Activated gamma-delta T cell treated with anti-CD3 and anti-CD28 coated beads, Interleukin-2, amount 50 U/mL, for 16 hours (primary cell): ENCODE results near the gene NOL9.
"Not testable (repeated sequence)": the region's sequence is repeated elsewhere in the genome, so short reads cannot be mapped to it uniquely, and the experiment has no call there.

Source experiments
- DNase-seq: peaks from one replicate; pipeline ENCODE4 v3.0.0-alpha.2; 2020; ENCODE audit warnings: low read depth

The NOL9 gene

GRCh38 chr1:6554031-6554906 is at the start of gene NOL9:
Gene NOL9 (minus strand): TSS chr1:6554513. CDS start chr1:6554502, 11 bp downstream.
- DNase-seq, result peak; percentile 96

GRCh38 chr1:6603238-6603914 is 49.1 kb upstream of the NOL9 start:
- no peak for DNase-seq

- DNase-seq, result peak; percentile 82
These were observed 48.4 kb upstream of the NOL9 start, which contains the start of gene KLHL21 for GRCh38 chr1:6602669-6603237. Gene KLHL21 (minus strand): TSS chr1:6602869. CDS start chr1:6602817, 52 bp downstream.

GRCh38 chr1:6601923-6602668 is 47.8 kb upstream of the NOL9 start:
- no peak for DNase-seq

GRCh38 chr1:6601049-6601922 is 47.0 kb upstream of the NOL9 start:
- DNase-seq, result peak; percentile 70

GRCh38 chr1:6600410-6601048 is 46.2 kb upstream of the NOL9 start:
- DNase-seq, result no peak

GRCh38 chr1:6599991-6600390 is 45.7 kb upstream of the NOL9 start:
- not testable (repeated sequence) for DNase-seq

GRCh38 chr1:6599141-6599975 is 45.0 kb upstream of the NOL9 start:
- peak; percentile 33 for DNase-seq

GRCh38 chr1:6597777-6598131 is 43.4 kb upstream of the NOL9 start:
- no peak for DNase-seq

GRCh38 chr1:6596886-6597776 is 42.8 kb upstream of the NOL9 start:
- no peak for DNase-seq

GRCh38 chr1:6596351-6596750 is 42.0 kb upstream of the NOL9 start:
- DNase-seq, result no peak

GRCh38 chr1:6594977-6595740 is 40.8 kb upstream of the NOL9 start:
- DNase-seq, result no peak

GRCh38 chr1:6593810-6594209 is 39.5 kb upstream of the NOL9 start:
- DNase-seq, result no peak

- no peak for DNase-seq
These were observed 38.7 kb upstream of the NOL9 start for GRCh38 chr1:6592865-6593593.

GRCh38 chr1:6592441-6592840 is 38.1 kb upstream of the NOL9 start:
- no peak for DNase-seq

GRCh38 chr1:6591644-6592043 is 37.3 kb upstream of the NOL9 start:
- no peak for DNase-seq

GRCh38 chr1:6591222-6591621 is 36.9 kb upstream of the NOL9 start:
- DNase-seq, result no peak
